ENCODE results near the gene FGF12. TPM values are rescaled to one million over a fixed set of nuclear protein-coding genes. Genes with fewer than 3 reads are reported as not detected.

Gene FGF12
- total RNA-seq, 1 donor from 2014 or later = 9.8 TPM

DNA sequence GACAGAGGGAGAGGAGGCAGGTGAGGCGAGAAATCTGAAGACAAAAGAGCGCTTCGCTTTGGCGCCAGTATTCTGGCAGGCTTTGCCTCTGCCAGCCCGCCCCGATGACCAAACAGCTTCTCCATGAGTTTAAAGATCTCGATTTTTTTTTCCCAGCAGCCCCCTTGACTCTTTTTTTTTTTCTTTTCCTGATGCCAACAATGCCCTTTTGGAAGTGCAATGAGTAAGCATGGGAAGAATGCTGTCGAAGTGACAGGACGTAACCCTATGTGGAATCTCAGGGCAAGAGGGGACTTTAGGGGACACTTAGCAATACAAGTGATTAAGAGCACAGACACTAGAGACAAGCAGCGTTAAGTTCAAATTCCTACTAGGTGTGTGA is 211.7 kb downstream of the FGF12 start:
- peaks cover 4% of the 10 kb centered on the region for H3K4me1 Mint-ChIP-seq (ENCODE audit: unreplicated experiment)
- no peaks in the 10 kb centered on the region for H3K9me3 Mint-ChIP-seq
- peak overlapping the region; percentile 92 for H3K27ac Mint-ChIP-seq
- DNase-seq (ENCODE audit: extremely low spot score, unreplicated experiment) = no peak
- H3K4me3 Mint-ChIP-seq = peak overlapping the region; percentile 94
- peaks cover 64% of the 10 kb centered on the region for H3K27me3 Mint-ChIP-seq
- H3K36me3 Mint-ChIP-seq = no peaks in the 10 kb centered on the region
- TF ChIP-seq, protein P1, sequence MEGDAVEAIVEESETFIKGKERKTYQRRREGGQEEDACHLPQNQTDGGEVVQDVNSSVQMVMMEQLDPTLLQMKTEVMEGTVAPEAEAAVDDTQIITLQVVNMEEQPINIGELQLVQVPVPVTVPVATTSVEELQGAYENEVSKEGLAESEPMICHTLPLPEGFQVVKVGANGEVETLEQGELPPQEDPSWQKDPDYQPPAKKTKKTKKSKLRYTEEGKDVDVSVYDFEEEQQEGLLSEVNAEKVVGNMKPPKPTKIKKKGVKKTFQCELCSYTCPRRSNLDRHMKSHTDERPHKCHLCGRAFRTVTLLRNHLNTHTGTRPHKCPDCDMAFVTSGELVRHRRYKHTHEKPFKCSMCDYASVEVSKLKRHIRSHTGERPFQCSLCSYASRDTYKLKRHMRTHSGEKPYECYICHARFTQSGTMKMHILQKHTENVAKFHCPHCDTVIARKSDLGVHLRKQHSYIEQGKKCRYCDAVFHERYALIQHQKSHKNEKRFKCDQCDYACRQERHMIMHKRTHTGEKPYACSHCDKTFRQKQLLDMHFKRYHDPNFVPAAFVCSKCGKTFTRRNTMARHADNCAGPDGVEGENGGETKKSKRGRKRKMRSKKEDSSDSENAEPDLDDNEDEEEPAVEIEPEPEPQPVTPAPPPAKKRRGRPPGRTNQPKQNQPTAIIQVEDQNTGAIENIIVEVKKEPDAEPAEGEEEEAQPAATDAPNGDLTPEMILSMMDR (conservative IDR thresholded peaks at IDR 0.05) = no peak

GRCh38 chr3:192514754-192515663 is 212.3 kb downstream of the FGF12 start:
- Mint-ChIP-seq H3K4me3 (peak overlapping the region; percentile 94), H3K4me1 (ENCODE audit: unreplicated experiment) (peaks cover 4% of the 10 kb centered on the region), H3K36me3 (no peaks in the 10 kb centered on the region), H3K27ac (peak overlapping the region; percentile 92), H3K27me3 (peaks cover 61% of the 10 kb centered on the region), H3K9me3 (no peaks in the 10 kb centered on the region)
- peak; percentile 75 for DNase-seq (ENCODE audit: extremely low spot score, unreplicated experiment)
- TF ChIP-seq, protein P1 (conservative IDR thresholded peaks at IDR 0.05) = peak; percentile 61

DNA sequence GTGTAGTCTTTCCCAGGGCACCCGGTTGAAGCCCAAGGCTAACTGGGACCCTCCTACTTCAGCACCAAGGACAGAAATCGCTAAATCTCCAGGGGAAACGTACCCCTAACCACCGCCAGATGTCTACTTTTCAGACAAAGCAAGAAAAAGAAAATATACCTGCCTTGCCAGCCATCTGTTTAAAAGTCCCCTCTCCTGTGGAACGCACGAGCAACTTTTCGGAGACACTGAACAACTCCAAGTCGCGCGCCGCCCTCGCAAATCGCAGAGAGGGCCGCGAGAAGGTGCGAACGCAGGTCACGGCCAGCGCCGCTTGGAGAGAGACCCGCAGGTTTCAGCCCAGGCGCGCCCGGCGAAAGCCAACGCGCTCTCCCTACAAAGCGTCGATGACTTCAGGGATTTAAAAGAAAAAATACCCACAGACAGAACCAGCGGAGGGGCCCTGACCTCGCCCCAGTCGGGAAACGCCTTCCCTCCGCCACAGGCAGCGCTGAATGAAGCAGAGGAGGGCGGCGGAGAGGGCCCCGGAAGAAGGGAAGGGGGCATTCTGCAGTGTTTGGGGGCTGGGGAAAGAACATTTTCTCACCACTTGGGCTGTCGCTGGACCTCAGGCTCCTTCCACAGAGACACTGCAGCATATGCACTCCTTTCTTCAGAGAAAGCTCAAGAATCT is 213.1 kb downstream of the FGF12 start:
- peak; percentile 65 for DNase-seq (ENCODE audit: extremely low spot score, unreplicated experiment)
- TF ChIP-seq, protein P1 (conservative IDR thresholded peaks at IDR 0.05) = peak; percentile 58
- Mint-ChIP-seq H3K27me3 (peaks cover 62% of the 10 kb centered on the region), H3K9me3 (no peaks in the 10 kb centered on the region), H3K27ac (peak overlapping the region; percentile 84), H3K4me1 (ENCODE audit: unreplicated experiment) (peaks cover 4% of the 10 kb centered on the region), H3K4me3 (peak overlapping the region; percentile 90), H3K36me3 (no peaks in the 10 kb centered on the region)

DNA sequence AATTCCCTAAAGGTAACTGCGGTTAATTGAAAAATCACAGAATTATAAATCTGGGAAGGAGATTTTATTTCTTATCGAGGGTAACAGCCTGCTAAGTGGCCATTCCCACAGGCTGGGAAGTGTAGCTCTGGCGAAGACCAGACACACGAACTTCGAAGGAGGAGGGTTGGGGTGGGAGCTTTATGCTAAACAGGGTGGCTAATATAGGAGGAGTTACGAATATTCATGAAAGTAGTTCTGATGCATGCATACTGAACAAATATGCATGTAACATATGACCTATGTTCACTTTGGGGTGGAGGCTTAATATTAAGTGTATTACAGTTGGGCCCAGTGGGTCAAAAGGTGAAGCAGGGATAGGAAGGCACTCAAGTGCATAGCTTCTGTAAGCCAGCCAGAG is 221.6 kb downstream of the FGF12 start:
- TF ChIP-seq, protein P1 (conservative IDR thresholded peaks at IDR 0.05) = no peak
- H3K4me1 Mint-ChIP-seq (ENCODE audit: unreplicated experiment) = no peaks in the 10 kb centered on the region
- DNase-seq (ENCODE audit: extremely low spot score, unreplicated experiment) = no peak
- peaks cover 12% of the 10 kb centered on the region for H3K27me3 Mint-ChIP-seq
- no peaks in the 10 kb centered on the region for H3K9me3 Mint-ChIP-seq
- no peak overlapping the region for H3K27ac Mint-ChIP-seq
- no peak overlapping the region for H3K4me3 Mint-ChIP-seq
- H3K36me3 Mint-ChIP-seq = no peaks in the 10 kb centered on the region

GRCh38 chr3:192501401-192501800 is 225.9 kb downstream of the FGF12 start:
- Mint-ChIP-seq H3K4me3 (no peak overlapping the region), H3K27me3 (peaks cover 11% of the 10 kb centered on the region), H3K9me3 (no peaks in the 10 kb centered on the region), H3K27ac (no peak overlapping the region), H3K36me3 (no peaks in the 10 kb centered on the region), H3K4me1 (ENCODE audit: unreplicated experiment) (no peaks in the 10 kb centered on the region)
- TF ChIP-seq, protein P1 (conservative IDR thresholded peaks at IDR 0.05) = no peak
- DNase-seq (ENCODE audit: extremely low spot score, unreplicated experiment) = no peak

All from type B pancreatic cell (in vitro differentiated cells).